Mammary epithelial cell (primary cell): ENCODE measurements around the gene ZNF182.
"Not testable (repeated sequence)": the region's sequence is repeated elsewhere in the genome, so short reads cannot be mapped to it uniquely, and the experiment has no call there.

Source experiments
- EZH2 ChIP-seq: IDR thresholded peaks from 2 replicates; pipeline ENCODE4 v1.6.1; 2012; ENCODE audit warnings: low read length, inconsistent platforms, borderline replicate concordance
- TF ChIP-seq, protein P1 (sequence below), 2 donors: IDR thresholded peaks in 1 of 2; conservative IDR thresholded peaks in 1 of 2; 2 replicates each; pipeline ENCODE4 v1.5.1; 2011 to 2012; ENCODE audit warnings: inconsistent platforms in 2 of 2, low read length in 2 of 2, mild to moderate bottlenecking in 2 of 2, control low read depth in 1 of 2, low read depth in 1 of 2; ENCODE audit not compliant: insufficient read depth in 1 of 2; ENCODE audit errors: extremely low read depth in 1 of 2

DNA sequence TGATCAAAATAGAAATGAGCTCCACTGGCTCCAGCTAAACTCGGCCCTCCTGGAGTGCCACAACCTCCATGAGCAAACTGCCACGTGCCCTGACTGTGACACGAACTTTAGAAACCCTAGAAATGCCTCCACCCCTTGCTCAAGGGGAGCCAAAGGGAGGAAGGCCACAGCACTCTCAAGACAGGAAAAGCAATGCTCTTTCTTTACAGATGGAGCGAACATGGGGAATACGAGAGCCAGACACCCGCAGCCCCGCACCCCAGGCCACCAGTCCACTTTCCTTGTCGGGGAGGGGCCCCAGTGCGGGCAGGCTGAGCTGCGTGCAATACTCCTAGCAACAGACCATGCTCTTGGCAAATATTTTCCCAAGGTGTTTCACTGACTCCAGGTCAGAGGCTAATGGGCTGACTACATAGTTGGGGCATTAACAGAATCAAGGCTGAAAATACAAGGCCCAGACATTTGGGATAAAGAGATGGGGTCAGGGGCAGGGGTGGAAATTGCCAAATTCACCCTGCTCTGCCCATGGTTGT lies 26.9 kb upstream of the ZNF182 start:
- TF ChIP-seq, protein P1, sequence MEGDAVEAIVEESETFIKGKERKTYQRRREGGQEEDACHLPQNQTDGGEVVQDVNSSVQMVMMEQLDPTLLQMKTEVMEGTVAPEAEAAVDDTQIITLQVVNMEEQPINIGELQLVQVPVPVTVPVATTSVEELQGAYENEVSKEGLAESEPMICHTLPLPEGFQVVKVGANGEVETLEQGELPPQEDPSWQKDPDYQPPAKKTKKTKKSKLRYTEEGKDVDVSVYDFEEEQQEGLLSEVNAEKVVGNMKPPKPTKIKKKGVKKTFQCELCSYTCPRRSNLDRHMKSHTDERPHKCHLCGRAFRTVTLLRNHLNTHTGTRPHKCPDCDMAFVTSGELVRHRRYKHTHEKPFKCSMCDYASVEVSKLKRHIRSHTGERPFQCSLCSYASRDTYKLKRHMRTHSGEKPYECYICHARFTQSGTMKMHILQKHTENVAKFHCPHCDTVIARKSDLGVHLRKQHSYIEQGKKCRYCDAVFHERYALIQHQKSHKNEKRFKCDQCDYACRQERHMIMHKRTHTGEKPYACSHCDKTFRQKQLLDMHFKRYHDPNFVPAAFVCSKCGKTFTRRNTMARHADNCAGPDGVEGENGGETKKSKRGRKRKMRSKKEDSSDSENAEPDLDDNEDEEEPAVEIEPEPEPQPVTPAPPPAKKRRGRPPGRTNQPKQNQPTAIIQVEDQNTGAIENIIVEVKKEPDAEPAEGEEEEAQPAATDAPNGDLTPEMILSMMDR (conservative IDR thresholded peaks at IDR 0.05 in 1 of 2, IDR thresholded peaks at IDR 0.05 in 1 of 2; ENCODE audit: extremely low read depth in 1 of 2, insufficient read depth in 1 of 2, low read depth in 1 of 2, low read length in 2 of 2) = not testable (repeated sequence)
- not testable (repeated sequence) for TF ChIP-seq EZH2
